HG03342 (cell line): ENCODE measurements around the gene TGM3.

ENCODE experiments used
- ATAC-seq: cut with Tn5 transposase; IDR thresholded peaks from one replicate; pipeline ENCODE4 v1.9.1; 2021; ENCODE audit warnings: mild to moderate bottlenecking, moderate library complexity; ENCODE audit not compliant: unreplicated experiment

The TGM3 gene

GRCh38 chr20:2335096-2335870, 39.5 kb downstream of the TGM3 start:
- ATAC-seq: no peak

GRCh38 chr20:2336471-2336870, 40.7 kb downstream of the TGM3 start:
- ATAC-seq: no peak

DNA sequence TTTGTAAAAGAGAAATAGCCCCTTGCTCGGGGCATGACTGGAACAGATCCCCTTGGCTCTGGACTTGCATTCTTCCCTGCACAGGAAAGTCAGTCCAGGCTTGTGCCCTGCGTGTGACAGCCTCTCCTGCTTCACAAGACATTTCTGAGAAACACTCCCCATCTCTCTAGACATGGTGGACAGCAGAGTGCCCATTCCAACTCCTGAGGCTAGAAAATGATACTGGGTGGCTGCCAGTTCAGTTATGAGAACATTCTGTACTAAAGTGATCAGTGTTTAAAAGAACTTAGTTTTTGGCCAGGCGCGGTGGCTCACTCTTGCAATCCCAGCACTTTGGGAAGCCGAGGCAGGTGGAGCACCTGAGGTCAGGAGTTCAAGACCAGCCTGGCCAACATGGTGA, 41.3 kb downstream of the TGM3 start:
- ATAC-seq: no peak

GRCh38 chr20:2338411-2339066, 42.7 kb downstream of the TGM3 start:
- ATAC-seq: no peak

GRCh38 chr20:2340136-2340535, 44.3 kb downstream of the TGM3 start:
- ATAC-seq: no peak

- no peak for ATAC-seq
These were observed 45.0 kb downstream of the TGM3 start for GRCh38 chr20:2340823-2341222.

GRCh38 chr20:2341336-2341735, 45.5 kb downstream of the TGM3 start:
- no peak for ATAC-seq

- no peak for ATAC-seq
These were observed 46.4 kb downstream of the TGM3 start for GRCh38 chr20:2342243-2342642.

- no peak for ATAC-seq
These were observed 50.4 kb downstream of the TGM3 start for GRCh38 chr20:2346188-2346587.

- no peak for ATAC-seq
These were observed 52.5 kb downstream of the TGM3 start for GRCh38 chr20:2348336-2348735.

DNA sequence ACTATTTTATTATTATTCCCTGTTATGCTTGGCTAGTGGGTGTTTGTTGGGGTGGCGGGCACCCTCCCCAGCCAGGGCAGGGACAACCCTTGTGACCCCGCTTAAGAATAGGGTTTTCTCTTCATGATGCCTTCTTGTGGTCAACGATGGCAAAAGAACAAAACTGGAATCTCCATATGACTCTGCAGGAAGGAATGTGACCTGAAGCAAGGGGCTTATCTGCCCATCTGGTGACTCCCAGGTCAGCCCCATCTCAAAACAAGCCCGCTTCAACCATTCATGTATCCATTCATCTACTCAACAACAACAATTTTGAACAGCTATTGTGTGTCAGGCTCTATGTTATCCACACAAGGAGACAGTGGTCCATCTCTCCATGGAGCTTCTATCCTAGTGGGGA, 54.0 kb downstream of the TGM3 start:
- ATAC-seq: no peak

GRCh38 chr20:2350606-2351005, 54.8 kb downstream of the TGM3 start:
- no peak for ATAC-seq

DNA sequence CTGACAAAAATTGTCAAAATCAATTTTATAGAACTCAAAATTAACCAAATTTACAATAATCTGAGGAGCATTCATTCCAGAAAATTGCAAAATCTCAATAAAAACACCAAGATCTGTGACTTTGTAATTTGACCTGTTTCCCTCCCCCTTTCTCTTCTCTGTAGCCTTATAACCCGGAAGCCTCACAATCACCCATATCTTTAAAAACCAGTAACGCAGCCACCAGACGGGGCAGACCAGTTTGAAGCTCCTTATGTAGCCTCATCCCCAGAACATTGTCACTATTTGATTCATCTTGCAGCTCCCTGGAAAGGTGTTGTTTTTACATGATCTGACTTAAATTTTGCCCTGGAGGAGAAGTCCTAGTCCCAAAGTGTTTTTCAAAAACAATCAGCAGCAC, 57.4 kb downstream of the TGM3 start:
- ATAC-seq: no peak

- ATAC-seq: no peak
These were observed 61.3 kb downstream of the TGM3 start for GRCh38 chr20:2357114-2357513.

DNA sequence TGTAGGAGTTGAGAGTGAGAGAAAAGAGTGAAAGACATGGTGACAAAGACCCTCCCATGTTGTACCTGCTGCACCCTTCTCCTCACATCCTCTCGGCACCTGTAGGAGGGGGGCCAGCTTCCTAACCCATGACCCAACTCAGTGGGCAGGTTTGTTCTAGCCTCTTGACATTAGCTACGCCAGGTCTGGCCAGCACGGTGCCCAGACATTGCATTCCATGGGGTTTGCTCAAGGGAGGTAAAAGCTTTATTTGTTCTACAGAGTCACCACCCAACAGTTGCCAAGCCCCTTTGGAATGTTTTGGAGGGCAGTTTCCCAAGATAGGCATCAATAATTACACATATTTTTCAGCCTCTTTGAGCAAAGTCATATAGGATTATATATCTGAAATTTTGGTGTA, 62.2 kb downstream of the TGM3 start:
- ATAC-seq: no peak

DNA sequence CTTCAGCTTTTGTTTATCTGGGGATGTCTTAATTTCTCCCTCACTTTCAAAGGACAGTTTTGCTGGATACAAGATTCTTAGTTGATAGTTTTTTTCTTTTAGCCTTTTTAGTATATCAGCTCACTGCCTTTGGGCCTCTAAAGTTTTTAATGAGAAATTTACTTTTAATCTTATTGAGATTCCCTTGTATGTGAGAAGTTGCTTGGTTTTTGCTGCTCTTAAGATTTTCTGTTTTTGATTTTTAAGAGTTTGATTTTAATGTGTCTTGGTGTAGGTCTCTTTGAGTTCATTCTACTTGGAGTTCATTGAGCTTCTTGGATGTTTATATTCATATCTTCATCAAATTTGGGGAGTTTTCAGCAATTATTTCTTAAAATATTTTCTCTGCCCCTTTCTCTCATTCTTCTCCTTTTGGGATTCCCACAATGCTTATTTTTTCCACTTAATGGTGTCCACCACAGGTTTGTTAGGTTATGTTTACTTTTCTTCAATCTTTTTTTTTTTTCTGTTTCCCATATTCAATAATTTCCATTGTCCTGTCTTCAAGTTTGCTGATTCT, 65.3 kb downstream of the TGM3 start:
- no peak for ATAC-seq

DNA sequence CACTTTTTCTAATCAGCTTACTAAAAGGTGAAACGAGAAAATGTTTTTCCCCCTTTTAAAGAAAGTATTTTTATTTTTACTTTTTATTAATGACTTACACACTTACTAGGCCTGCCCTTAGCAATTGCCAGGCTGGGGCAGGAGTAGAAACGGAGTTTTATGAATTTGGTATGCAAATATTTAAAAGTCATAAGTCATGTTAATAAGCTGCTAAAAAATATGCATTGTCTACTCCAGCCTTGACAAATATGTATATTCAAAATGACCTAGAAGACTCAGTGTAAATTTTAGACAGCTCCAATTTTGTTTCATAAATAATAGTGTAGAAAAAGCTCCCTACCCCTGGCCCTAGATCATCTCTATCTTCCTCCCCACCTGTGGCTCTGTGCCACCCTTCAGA, 67.4 kb downstream of the TGM3 start:
- no peak for ATAC-seq

GRCh38 chr20:2363587-2363986, 67.8 kb downstream of the TGM3 start:
- ATAC-seq: no peak

GRCh38 chr20:2364044-2364443, 68.2 kb downstream of the TGM3 start:
- no peak for ATAC-seq

DNA sequence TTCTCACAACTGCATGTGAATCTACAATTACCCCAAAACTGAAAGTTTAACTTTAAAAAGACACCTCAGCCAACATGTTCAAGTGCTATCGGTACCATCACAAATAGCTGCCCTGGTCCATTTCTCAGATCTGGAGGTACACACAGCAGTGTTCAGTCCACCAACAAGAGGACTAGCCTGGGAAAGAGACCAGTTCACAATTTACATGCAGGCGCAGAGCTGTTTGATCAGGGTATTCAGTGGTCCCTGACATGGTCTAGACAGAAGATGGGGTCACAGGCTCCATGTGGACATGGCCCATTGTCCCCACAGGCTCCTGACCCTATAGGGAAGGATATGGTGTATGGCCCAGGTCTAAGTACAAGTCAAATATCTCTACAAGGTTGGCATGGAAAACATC, 69.3 kb downstream of the TGM3 start:
- no peak for ATAC-seq

GRCh38 chr20:2365666-2366065, 69.9 kb downstream of the TGM3 start:
- ATAC-seq: no peak

DNA sequence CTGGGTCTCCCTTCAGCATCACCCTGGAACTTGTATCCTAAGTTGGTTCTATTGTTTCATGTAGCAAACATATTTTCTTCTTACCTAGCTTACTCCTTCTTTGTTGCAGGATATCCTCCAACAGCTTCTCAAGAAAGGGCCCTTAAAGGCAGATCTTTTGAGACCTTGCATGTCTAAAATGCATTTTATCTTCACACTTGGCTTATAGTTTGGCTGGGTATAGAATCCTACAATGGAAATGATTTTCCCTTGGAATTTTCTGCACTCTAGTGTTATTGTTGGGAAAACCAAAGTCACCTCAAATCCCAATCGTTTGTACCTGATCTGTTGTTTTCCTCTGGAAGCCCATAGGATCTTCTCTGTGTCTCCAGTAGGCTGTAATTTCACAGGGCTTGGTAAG, 72.8 kb downstream of the TGM3 start:
- ATAC-seq: no peak
